DOHH2 (cell line): ENCODE results near the gene HTR3A.

Source experiments
- EZH2phosphoT487 ChIP-seq: fragments of 200-600 bp; sonication (generic); IDR thresholded peaks from 2 replicates; pipeline ENCODE4 v1.6.1; 2017; ENCODE audit warnings: borderline replicate concordance, mild to moderate bottlenecking, antibody characterized with exemption, low read length, moderate library complexity, mixed read lengths
- TF ChIP-seq, protein P1 (sequence below): fragments of 200-600 bp; sonication (generic); IDR thresholded peaks from one replicate; pipeline ENCODE4 v1.5.1; 2014; ENCODE audit warnings: antibody characterized with exemption, mild to moderate bottlenecking, low read depth, low read length; ENCODE audit not compliant: poor library complexity, severe bottlenecking

DNA sequence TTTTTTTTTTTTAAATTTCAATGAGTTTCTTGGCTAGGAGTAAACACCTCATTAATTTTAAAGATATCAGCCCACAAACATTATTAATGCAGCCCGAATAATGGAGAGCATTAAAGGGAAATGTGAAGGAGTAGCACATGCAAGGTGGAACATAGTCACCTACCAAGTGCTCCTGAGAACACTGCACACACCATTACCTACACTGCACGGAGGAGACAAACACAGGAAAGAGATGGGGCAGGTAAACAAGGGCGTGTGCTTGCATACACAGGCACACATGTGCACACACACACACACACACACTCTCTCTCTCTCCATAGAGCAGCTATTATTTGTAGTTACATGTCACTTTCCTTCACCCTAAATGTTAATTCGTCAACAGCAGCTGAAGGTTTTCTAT, 40.1 kb upstream of the HTR3A start:
- TF ChIP-seq, protein P1, sequence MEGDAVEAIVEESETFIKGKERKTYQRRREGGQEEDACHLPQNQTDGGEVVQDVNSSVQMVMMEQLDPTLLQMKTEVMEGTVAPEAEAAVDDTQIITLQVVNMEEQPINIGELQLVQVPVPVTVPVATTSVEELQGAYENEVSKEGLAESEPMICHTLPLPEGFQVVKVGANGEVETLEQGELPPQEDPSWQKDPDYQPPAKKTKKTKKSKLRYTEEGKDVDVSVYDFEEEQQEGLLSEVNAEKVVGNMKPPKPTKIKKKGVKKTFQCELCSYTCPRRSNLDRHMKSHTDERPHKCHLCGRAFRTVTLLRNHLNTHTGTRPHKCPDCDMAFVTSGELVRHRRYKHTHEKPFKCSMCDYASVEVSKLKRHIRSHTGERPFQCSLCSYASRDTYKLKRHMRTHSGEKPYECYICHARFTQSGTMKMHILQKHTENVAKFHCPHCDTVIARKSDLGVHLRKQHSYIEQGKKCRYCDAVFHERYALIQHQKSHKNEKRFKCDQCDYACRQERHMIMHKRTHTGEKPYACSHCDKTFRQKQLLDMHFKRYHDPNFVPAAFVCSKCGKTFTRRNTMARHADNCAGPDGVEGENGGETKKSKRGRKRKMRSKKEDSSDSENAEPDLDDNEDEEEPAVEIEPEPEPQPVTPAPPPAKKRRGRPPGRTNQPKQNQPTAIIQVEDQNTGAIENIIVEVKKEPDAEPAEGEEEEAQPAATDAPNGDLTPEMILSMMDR = no peak
- TF ChIP-seq EZH2phosphoT487 = no peak
